Measurements from ENCODE around the gene MUCL3.

- no peak for TF ChIP-seq CTCF (IDR thresholded peaks at IDR 0.05)
- no peak for TF ChIP-seq EP300 (IDR thresholded peaks at IDR 0.05)
Measured at GRCh38 chr6:30955367-30956042, 14.7 kb downstream of the MUCL3 start.
